Effector memory CD8-positive, alpha-beta T cell (primary cell): Measurements from ENCODE around the gene KRTAP10-7.
A peak's percentile ranks its signal among the peaks of the same experiment; 100 is the strongest.
"Not testable (repeated sequence)": the region's sequence is repeated elsewhere in the genome, so short reads cannot be mapped to it uniquely, and the experiment has no call there.

Source experiments
- ATAC-seq: fragments of 150-1000 bp; cut with Tn5 transposase; replicated peaks from 2 replicates; pipeline ENCODE4 v1.10.0; 2021; ENCODE audit warnings: mild to moderate bottlenecking, moderate library complexity
- DNase-seq, 3 experiments: peaks; one replicate each; pipeline ENCODE4 v3.0.0; 2021
- H3K27ac Mint-ChIP-seq, 2 donors: one replicate each; pipeline ENCODE4 v1.8.0; 2022; ENCODE audit warnings: mild to moderate bottlenecking in 2 of 2, mixed read lengths in 2 of 2, moderate library complexity in 2 of 2
- H3K27me3 Mint-ChIP-seq, 2 donors: one replicate each; pipeline ENCODE4 v1.8.0; 2022; ENCODE audit warnings: mixed read lengths in 2 of 2
- H3K36me3 Mint-ChIP-seq: one replicate; pipeline ENCODE4 v1.8.0; 2022; ENCODE audit warnings: mild to moderate bottlenecking, moderate library complexity, mixed read lengths; ENCODE audit not compliant: insufficient read depth
- H3K4me1 Mint-ChIP-seq, 2 donors: one replicate each; pipeline ENCODE4 v1.8.0; 2022; ENCODE audit warnings: low read depth in 2 of 2, mixed read lengths in 2 of 2
- H3K4me3 Mint-ChIP-seq, 2 donors: one replicate each; pipeline ENCODE4 v1.8.0; 2022; ENCODE audit warnings: mild to moderate bottlenecking in 2 of 2, mixed read lengths in 2 of 2, moderate library complexity in 2 of 2
- H3K9me3 Mint-ChIP-seq, 2 donors: one replicate each; pipeline ENCODE4 v1.8.0; 2022; ENCODE audit warnings: mixed read lengths in 2 of 2

Gene KRTAP10-7

GRCh38 chr21:44599264-44600029, 950 bp upstream of the KRTAP10-7 start:
- Mint-ChIP-seq H3K36me3 (peaks cover 2% of the 10 kb centered on the region), H3K27me3 (peaks cover 0 to 26% of the 10 kb centered on the region in 2 donors), H3K4me1 (peaks cover 5 to 7% of the 10 kb centered on the region in 2 donors), H3K27ac (no peak overlapping the region), H3K4me3 (no peak overlapping the region), H3K9me3 (peaks cover 2 to 4% of the 10 kb centered on the region in 2 donors)
- ATAC-seq (no peak), DNase-seq (no peak)

- not testable (repeated sequence) for H3K4me3 Mint-ChIP-seq, DNase-seq, H3K4me1 Mint-ChIP-seq, H3K36me3 Mint-ChIP-seq, ATAC-seq, H3K27ac Mint-ChIP-seq, H3K9me3 Mint-ChIP-seq
- peaks cover 0 to 43% of the 10 kb centered on the region in 2 donors for H3K27me3 Mint-ChIP-seq
These were observed 694 bp downstream of the KRTAP10-7 start for GRCh38 chr21:44601091-44601490.

- peaks cover 2 to 4% of the 10 kb centered on the region in 2 donors for H3K9me3 Mint-ChIP-seq
- peak overlapping the region in 1 of 2 donors; percentile 49 for H3K27ac Mint-ChIP-seq
- DNase-seq: no peak
- H3K36me3 Mint-ChIP-seq: peaks cover 2% of the 10 kb centered on the region
- peaks cover 0 to 5% of the 10 kb centered on the region in 2 donors for H3K4me1 Mint-ChIP-seq
- H3K27me3 Mint-ChIP-seq: peaks cover 0 to 50% of the 10 kb centered on the region in 2 donors
- no peak for ATAC-seq
- no peak overlapping the region for H3K4me3 Mint-ChIP-seq
These were observed 1.4 kb downstream of the KRTAP10-7 start for GRCh38 chr21:44601596-44602462.

GRCh38 chr21:44602463-44602850, 2.1 kb downstream of the KRTAP10-7 start:
- no peak overlapping the region for H3K4me3 Mint-ChIP-seq
- peaks cover 0 to 50% of the 10 kb centered on the region in 2 donors for H3K27me3 Mint-ChIP-seq
- no peak overlapping the region for H3K27ac Mint-ChIP-seq
- DNase-seq (no peak), ATAC-seq (no peak)
- H3K4me1 Mint-ChIP-seq: peaks cover 0 to 5% of the 10 kb centered on the region in 2 donors
- peaks cover 2% of the 10 kb centered on the region for H3K36me3 Mint-ChIP-seq
- H3K9me3 Mint-ChIP-seq: peaks cover 2 to 4% of the 10 kb centered on the region in 2 donors

GRCh38 chr21:44603109-44603875, 2.9 kb downstream of the KRTAP10-7 start:
- Mint-ChIP-seq H3K27ac (no peak overlapping the region), H3K4me1 (peaks cover 0 to 5% of the 10 kb centered on the region in 2 donors), H3K4me3 (no peak overlapping the region), H3K27me3 (peaks cover 0 to 50% of the 10 kb centered on the region in 2 donors), H3K9me3 (peaks cover 2 to 4% of the 10 kb centered on the region in 2 donors), H3K36me3 (peaks cover 2% of the 10 kb centered on the region)
- DNase-seq (no peak), ATAC-seq (no peak)

- peaks cover 0 to 50% of the 10 kb centered on the region in 2 donors for H3K27me3 Mint-ChIP-seq
- DNase-seq (no peak), ATAC-seq (no peak)
- peaks cover 0 to 5% of the 10 kb centered on the region in 2 donors for H3K9me3 Mint-ChIP-seq
- H3K36me3 Mint-ChIP-seq: peaks cover 2% of the 10 kb centered on the region
- H3K27ac Mint-ChIP-seq: no peak overlapping the region
- peaks cover 0 to 5% of the 10 kb centered on the region in 2 donors for H3K4me1 Mint-ChIP-seq
- H3K4me3 Mint-ChIP-seq: no peak overlapping the region
These were observed 3.5 kb downstream of the KRTAP10-7 start for GRCh38 chr21:44603911-44604310.

GRCh38 chr21:44606495-44606894, 6.1 kb downstream of the KRTAP10-7 start:
- peaks cover 0 to 3% of the 10 kb centered on the region in 2 donors for H3K4me1 Mint-ChIP-seq
- H3K27me3 Mint-ChIP-seq: peaks cover 0 to 41% of the 10 kb centered on the region in 2 donors
- DNase-seq (no peak), ATAC-seq (no peak)
- no peak overlapping the region for H3K27ac Mint-ChIP-seq
- peaks cover 9 to 16% of the 10 kb centered on the region in 2 donors for H3K9me3 Mint-ChIP-seq
- peaks cover 2% of the 10 kb centered on the region for H3K36me3 Mint-ChIP-seq
- no peak overlapping the region for H3K4me3 Mint-ChIP-seq

GRCh38 chr21:44609193-44609592, 8.8 kb downstream of the KRTAP10-7 start:
- Mint-ChIP-seq H3K4me3 (no peak overlapping the region), H3K4me1 (no peaks in the 10 kb centered on the region), H3K9me3 (peaks cover 9 to 16% of the 10 kb centered on the region in 2 donors), H3K27me3 (peaks cover 0 to 26% of the 10 kb centered on the region in 2 donors), H3K36me3 (peaks cover 3% of the 10 kb centered on the region), H3K27ac (no peak overlapping the region)
- no peak for ATAC-seq
- no peak for DNase-seq

GRCh38 chr21:44610157-44610843, 9.9 kb downstream of the KRTAP10-7 start:
- not testable (repeated sequence) for ATAC-seq, H3K4me3 Mint-ChIP-seq, H3K4me1 Mint-ChIP-seq, H3K27ac Mint-ChIP-seq, H3K36me3 Mint-ChIP-seq, DNase-seq
- Mint-ChIP-seq H3K27me3 (peaks cover 0 to 15% of the 10 kb centered on the region in 2 donors), H3K9me3 (peaks cover 9 to 16% of the 10 kb centered on the region in 2 donors)

GRCh38 chr21:44611551-44611950, 11.2 kb downstream of the KRTAP10-7 start:
- DNase-seq (no peak), ATAC-seq (no peak)
- H3K27me3 Mint-ChIP-seq: peaks cover 0 to 3% of the 10 kb centered on the region in 2 donors
- peaks cover 9 to 16% of the 10 kb centered on the region in 2 donors for H3K9me3 Mint-ChIP-seq
- peaks cover 6 to 8% of the 10 kb centered on the region in 2 donors for H3K4me1 Mint-ChIP-seq
- no peak overlapping the region for H3K27ac Mint-ChIP-seq
- peaks cover 10% of the 10 kb centered on the region for H3K36me3 Mint-ChIP-seq
- no peak overlapping the region for H3K4me3 Mint-ChIP-seq

- peak within 1 kb of the TSS; percentile 73 to 76 for H3K27ac Mint-ChIP-seq
- peaks cover 9 to 16% of the 10 kb centered on the region in 2 donors for H3K9me3 Mint-ChIP-seq
- no peaks in the 10 kb centered on the region for H3K27me3 Mint-ChIP-seq
- no peak for DNase-seq
- peaks cover 8 to 11% of the 10 kb centered on the region in 2 donors for H3K4me1 Mint-ChIP-seq
- no peak for ATAC-seq
- no peak within 1 kb of the TSS for H3K4me3 Mint-ChIP-seq
- H3K36me3 Mint-ChIP-seq: peaks cover 10% of the 10 kb centered on the region
These were observed 11.7 kb downstream of the KRTAP10-7 start, which contains the start of gene KRTAP10-8 for GRCh38 chr21:44612029-44612486. Gene KRTAP10-8, plus strand, starts transcription at chr21:44612079. Its CDS starts 22 bp downstream, at chr21:44612101.

- Mint-ChIP-seq H3K27me3 (no peaks in the 10 kb centered on the region), H3K4me3 (no peak overlapping the region), H3K9me3 (peaks cover 9 to 16% of the 10 kb centered on the region in 2 donors), H3K36me3 (peaks cover 10% of the 10 kb centered on the region), H3K27ac (peak overlapping the region; percentile 73 to 76), H3K4me1 (peaks cover 8 to 15% of the 10 kb centered on the region in 2 donors)
- DNase-seq: no peak
- ATAC-seq: no peak
These were observed 12.4 kb downstream of the KRTAP10-7 start for GRCh38 chr21:44612669-44613229.
